Uterus (tissue), 2 donors: ENCODE data around the gene NEFH.

Experiments
- CTCF ChIP-seq, 4 experiments: fragments of 200-600 bp in 2 of 4; fragments of 450-650 bp in 2 of 4; sonication (generic) in 2 of 4; IDR thresholded peaks; one replicate each; pipeline ENCODE4 v1.5.1; 2016 to 2019; ENCODE audit warnings: antibody characterized with exemption in 4 of 4, mild to moderate bottlenecking in 2 of 4, moderate library complexity in 1 of 4
- POLR2A ChIP-seq, 2 donors: fragments of 450-650 bp; IDR thresholded peaks; one replicate each; pipeline ENCODE4 v1.6.1; 2016; ENCODE audit warnings: antibody characterized with exemption in 2 of 2, mild to moderate bottlenecking in 1 of 2, moderate library complexity in 1 of 2

- TF ChIP-seq CTCF (IDR thresholded peaks at IDR 0.05): no peak
- no peak for TF ChIP-seq POLR2A (IDR thresholded peaks at IDR 0.05)
These were observed 3.9 kb upstream of the NEFH start for GRCh38 chr22:29476116-29476515.
